Islet of Langerhans (tissue), 1 donor: ENCODE results near the gene TBXAS1.
"Not testable (repeated sequence)": the region's sequence is repeated elsewhere in the genome, so short reads cannot be mapped to it uniquely, and the experiment has no call there.

ENCODE experiments used
- FAIRE-seq: peaks from one replicate; lab custom pipeline; 2011; peaks lifted over from hg19 to GRCh38; lab: Jason Lieb, UNC

The TBXAS1 gene

DNA sequence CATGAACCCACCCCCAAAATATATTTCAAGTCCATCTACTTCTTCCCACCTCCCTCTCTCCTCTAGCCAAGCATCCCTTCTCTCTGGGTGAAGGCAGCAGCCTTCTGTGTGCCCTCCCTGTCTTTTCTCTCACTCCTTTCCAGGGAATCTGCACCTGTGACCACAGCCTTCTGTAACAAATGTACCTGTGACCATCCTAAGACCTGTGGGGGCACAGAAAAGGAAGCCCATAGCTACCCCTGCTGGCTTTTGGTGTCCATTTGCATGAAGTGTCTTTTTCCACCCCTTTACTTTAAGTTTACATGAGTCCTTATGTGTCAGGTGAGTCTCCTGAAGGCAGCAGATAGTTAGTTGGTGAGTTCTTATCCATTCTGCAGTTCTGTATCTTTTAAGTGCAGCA lies 2.0 kb upstream of the TBXAS1 start:
- FAIRE-seq: no peak

GRCh38 chr7:139828446-139828845 lies 618 bp upstream of the TBXAS1 start:
- FAIRE-seq: no peak

GRCh38 chr7:139829775-139830117 lies 682 bp downstream of the TBXAS1 start:
- FAIRE-seq: no peak

DNA sequence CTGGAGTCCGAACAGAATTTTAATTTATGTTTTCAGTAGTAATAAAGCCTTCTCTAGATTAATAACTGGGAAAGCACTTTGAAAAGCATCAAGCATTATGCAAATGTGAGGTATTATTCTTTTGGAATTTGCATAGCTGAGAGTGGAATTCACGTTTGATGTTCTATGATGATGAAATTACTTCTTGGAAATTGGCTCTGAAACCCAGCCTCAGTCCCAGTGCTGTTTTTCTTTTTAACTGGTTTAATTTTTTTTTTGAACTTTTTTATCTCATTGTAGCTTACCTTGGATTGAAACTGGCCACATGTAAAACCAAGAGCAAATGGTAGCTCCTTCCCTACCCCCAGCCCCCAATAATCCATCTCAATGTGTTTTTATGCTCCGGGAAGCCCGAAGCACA lies 1.2 kb downstream of the TBXAS1 start:
- no peak for FAIRE-seq

DNA sequence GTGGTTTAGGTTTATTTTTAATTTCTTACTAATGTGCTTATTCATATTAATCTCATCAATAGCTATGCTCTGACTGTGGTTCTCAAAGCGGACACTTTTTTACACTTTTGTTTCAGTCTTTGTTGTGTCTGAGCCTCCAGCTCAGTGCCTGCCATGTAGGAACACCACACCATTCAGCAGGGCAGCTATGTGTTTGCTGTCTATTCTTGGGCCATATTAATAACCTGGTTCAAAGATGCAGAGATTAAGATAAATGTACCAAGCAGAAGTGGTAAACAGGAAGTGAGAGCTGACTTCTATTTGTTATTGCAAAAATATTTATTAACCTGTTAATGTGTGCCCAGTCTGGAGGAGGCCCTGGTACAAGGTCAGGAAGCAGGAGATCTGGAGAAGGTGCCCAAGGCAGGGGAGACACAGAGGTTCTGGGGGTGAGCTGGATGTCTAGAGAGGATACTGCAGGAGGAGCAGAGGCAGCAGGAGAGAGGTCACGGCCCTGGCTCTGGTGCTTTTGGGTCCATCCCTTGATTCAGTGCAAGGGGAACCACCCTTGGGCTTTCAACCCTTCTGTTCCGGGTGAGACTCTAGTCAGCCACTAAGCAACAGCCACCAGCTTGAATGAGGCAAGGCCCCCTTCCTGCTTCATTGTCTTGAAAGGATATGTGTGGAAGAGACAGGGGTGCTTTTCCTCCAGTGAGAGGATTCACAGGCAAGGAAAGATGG lies 1.9 kb downstream of the TBXAS1 start:
- no peak for FAIRE-seq

DNA sequence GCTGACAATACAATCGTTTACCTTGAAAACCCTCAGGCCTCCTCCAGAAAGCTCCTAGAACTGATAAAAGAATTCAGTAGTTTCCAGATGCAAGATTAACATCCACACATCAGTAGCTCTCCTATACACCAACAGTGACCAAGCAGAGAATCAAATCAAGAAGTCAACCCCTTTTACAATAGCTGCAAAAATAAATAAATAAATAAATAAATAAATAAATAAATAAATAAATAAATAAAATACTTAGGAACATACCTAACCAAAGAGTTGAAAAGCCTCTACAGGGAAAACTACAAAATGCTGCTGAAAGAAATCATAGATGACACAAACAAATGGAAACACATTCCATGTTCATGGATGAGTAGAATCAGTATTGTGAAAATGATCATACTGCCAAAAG lies 6.8 kb downstream of the TBXAS1 start:
- not testable (repeated sequence) for FAIRE-seq

GRCh38 chr7:139837291-139837690 lies 8.2 kb downstream of the TBXAS1 start:
- not testable (repeated sequence) for FAIRE-seq

GRCh38 chr7:139838276-139838675 lies 9.2 kb downstream of the TBXAS1 start:
- no peak for FAIRE-seq

DNA sequence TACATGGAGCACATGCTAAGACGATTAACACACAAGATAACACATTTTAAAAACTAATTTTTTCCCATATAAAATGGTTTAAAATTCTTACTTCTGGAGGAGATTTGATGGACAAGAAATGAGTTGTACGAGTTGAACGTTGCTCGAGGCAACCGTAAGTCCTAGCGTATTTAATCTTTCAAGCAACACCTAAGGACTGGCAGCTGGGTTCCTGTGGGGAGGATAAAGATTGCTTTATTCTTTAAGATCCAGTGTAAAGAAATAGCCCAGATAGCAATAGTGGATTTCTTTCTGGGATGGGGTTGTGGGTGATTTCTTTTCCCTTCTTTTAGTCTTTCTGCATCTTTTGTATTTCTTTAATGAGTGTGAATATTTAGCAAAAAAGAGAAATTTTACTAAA lies 9.8 kb downstream of the TBXAS1 start:
- FAIRE-seq: no peak

GRCh38 chr7:139840776-139841175 lies 11.7 kb downstream of the TBXAS1 start:
- FAIRE-seq: no peak

- FAIRE-seq: no peak
Observed at GRCh38 chr7:139842401-139843210, 13.5 kb downstream of the TBXAS1 start.

DNA sequence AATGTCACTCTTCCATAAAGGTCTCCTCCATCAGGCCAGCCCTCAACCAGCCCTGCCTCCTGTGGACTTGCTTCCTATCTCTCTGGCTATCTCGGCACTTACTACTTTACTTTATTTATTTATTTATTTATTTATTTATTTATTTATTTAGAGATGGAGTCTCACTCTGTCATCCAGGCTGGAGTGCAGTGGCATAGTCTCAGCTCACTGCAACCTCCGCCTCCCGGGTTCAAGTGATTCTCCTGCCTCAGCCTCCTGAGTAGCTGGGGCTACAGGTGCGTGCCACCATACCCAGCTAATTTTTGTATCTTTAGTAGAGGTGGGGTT lies 14.1 kb downstream of the TBXAS1 start:
- FAIRE-seq: not testable (repeated sequence)

DNA sequence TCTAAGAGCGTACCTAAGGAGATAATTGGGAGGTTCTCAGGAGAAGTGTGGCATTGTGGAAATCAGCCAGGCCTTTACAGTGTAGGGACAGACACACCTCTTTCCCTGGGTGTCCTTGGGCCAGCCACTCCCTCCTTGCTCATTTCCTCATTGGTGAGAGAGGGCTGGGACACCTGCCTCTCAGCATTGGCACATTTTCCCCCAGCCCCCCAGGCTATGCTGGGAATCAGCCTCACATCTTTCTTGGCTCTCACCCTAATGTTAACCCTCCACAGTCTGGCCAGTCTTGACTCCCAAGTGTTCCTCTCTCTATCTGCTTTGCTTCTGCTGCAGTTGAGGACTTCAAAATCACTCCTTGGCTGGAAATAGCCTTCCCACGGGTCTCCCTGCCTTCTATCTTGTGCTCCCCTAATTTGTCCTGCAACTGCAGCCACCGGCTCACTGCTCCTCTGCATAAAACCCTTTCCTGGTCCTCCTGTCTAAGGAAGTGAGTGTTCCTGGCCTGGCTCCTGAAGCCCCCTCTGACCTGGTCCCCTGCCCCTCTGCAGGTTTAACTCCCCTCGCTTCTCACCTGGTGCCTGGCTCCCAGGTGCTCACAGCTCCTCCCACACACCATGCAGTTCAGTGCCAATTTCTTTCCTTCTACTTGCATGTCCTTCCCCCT lies 15.8 kb downstream of the TBXAS1 start:
- FAIRE-seq: no peak

- FAIRE-seq: no peak
Observed at GRCh38 chr7:139845443-139845805, 16.4 kb downstream of the TBXAS1 start.

DNA sequence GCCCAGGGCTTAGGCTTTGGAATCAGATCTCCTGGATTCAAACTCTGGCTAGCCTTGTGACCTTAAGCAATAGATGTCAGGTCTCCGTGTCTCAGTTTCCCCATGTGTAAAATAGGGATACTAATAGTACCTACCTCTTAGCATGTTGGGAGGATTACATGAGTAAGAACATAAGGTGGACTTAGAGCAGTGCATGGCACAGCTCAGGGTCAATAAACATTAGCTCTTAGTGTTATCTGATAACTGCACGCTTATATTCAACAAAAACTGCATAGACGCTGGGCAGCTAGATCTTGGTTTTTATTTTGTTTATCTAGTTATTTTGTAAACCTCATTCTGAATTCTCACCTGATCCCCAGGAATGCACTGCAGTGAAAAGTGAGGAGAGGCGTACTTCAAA lies 17.2 kb downstream of the TBXAS1 start:
- FAIRE-seq: no peak

- no peak for FAIRE-seq
Observed at GRCh38 chr7:139848274-139848673, 19.2 kb downstream of the TBXAS1 start.

- no peak for FAIRE-seq
Observed at GRCh38 chr7:139850906-139851305, 21.8 kb downstream of the TBXAS1 start.

DNA sequence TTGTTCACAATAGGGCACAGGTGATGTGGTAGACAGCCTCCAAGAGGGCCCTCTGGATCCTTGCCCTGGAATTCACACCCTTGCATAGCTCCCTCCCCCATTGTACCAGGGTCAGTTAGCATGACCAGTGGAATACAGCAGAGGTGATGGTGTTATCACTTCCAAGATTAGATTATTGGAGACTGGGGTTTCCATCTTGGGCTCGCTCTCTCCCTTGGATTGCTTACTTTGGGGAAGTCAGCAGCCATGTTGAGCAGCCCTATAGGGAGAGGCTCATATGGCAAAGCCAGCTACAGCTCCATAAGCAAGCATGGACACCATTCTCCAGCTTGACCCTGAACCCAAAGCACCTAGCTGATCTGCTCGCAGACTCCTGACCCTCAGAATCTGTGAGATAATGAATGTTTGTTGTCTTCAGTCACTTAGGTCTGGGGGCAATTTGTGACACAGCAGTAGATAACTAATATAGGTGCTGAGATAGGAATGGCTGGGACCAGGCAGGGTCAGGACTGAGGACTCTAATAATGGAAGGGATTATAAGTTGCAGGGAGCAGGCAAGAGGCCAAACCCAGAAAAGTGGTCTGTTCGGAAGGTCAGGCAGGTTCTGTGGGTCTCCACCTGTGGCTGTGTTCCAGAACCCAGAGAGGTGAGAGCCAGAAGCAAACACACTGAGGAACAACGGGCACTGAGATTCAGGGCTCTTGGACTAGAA lies 22.9 kb downstream of the TBXAS1 start:
- no peak for FAIRE-seq

- FAIRE-seq: no peak
Observed at GRCh38 chr7:139852482-139852845, 23.4 kb downstream of the TBXAS1 start.

- no peak for FAIRE-seq
Observed at GRCh38 chr7:139853506-139854123, 24.6 kb downstream of the TBXAS1 start.

DNA sequence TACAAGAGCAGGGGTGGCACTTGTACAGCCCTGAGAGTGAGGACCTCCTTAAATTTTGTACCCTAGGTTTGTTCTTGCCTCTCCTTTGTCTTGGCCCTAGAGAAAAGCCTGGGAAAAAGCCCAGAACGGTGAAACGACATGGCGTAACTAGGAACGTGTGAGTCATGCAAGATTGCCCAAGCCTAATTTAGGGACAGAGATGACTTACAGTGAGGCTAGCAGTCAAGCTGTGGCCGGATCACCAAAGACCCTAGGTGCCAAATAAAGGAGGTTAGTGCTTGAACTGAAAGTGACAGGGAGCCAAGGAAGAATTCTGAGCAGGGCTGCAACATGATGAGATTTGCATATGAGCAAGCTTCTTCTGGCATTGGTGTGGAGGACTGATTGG lies 25.1 kb downstream of the TBXAS1 start:
- FAIRE-seq: no peak

GRCh38 chr7:139854803-139855497 lies 25.9 kb downstream of the TBXAS1 start:
- no peak for FAIRE-seq
